Ovary (tissue), 9 donors: ENCODE results near the gene COL24A1. TPM values are rescaled to one million over a fixed set of nuclear protein-coding genes. Genes with fewer than 3 reads are reported as not detected.
"Not testable (repeated sequence)": the region's sequence is repeated elsewhere in the genome, so short reads cannot be mapped to it uniquely, and the experiment has no call there.

Source experiments
- DNase-seq, 5 donors: peaks; one replicate each; pipeline ENCODE4 v3.0.0-alpha.2; 2019 to 2020
- H3K27ac ChIP-seq, 2 donors: fragments of 200-600 bp; one replicate each; pipeline versions ENCODE4 v1.5.1 to v1.8.0; 2019 to 2022
- H3K27me3 ChIP-seq: fragments of 200-600 bp; one replicate; pipeline ENCODE4 v1.8.0; 2022
- H3K36me3 ChIP-seq: fragments of 200-600 bp; sonication (generic); one replicate; pipeline ENCODE4 v1.5.1; 2019
- H3K4me1 ChIP-seq: one replicate; pipeline ENCODE4 v1.8.1; 2013; ENCODE audit warnings: mild to moderate bottlenecking, moderate library complexity; ENCODE audit not compliant: insufficient read depth
- H3K4me3 ChIP-seq: fragments of 200-600 bp; sonication (generic); one replicate; pipeline ENCODE4 v1.5.1; 2017
- H3K9me3 ChIP-seq, 2 donors: fragments of 200-600 bp in 1 of 2; sonication (generic) in 1 of 2; one replicate each; pipeline versions ENCODE4 v1.5.1 to v1.8.1; 2013 to 2019; ENCODE audit warnings: mild to moderate bottlenecking in 1 of 2, moderate library complexity in 1 of 2
- EP300 ChIP-seq: sonication (generic); formaldehyde crosslinking; IDR thresholded peaks from one replicate; pipeline ENCODE4 v1.6.1; 2017; ENCODE audit warnings: antibody characterized with exemption
- POLR2A ChIP-seq: fragments of 450-650 bp; IDR thresholded peaks from one replicate; pipeline ENCODE4 v1.6.1; 2017; ENCODE audit warnings: antibody characterized with exemption, mild to moderate bottlenecking, moderate library complexity
- WGBS, 3 donors: extraction: QIAGEN DNeasy Blood & Tissue Kit in 1 of 3; methylation state at CpG; one replicate each; pipeline versions ENCODE4 v1.1.5 to v1.1.7; 2013 to 2017; 5-methylcytosine and 5-hydroxymethylcytosine counted together
- intact Hi-C, 4 donors: fragments of 100-400 bp; cut with DNase I; formaldehyde crosslinking; loops; one replicate each; pipeline versions ENCODE4 v1.11.0 to v1.15.1; 2022 to 2023
- polyA plus RNA-seq, 2 donors: library from polyadenylated mRNA; stranded (reverse); fragments of 200-250 nt in 1 of 2; fragments of 350-450 nt in 1 of 2; fragmentation: Illumina TruSeq in 1 of 2; extraction: RNeasy Lipid Tissue Mini Kit (QIAGEN cat#74804) in 1 of 2; gene quantifications; one replicate each; pipeline ENCODE4 v1.2.3, GENCODE V29; 2013 to 2014
- total RNA-seq, 7 donors: library from RNA; depleted of rRNA in 2 of 7; stranded (reverse); fragments of >200 nt in 2 of 7; fragmentation: NEBNext Ultra II Directional in 3 of 7; extraction: Animal tissue kit (Norgen Biotek cat#: 25700) in 3 of 7; gene quantifications; one replicate each; pipeline versions ENCODE4 v1.1.0 to v1.2.4, GENCODE V29; 2016 to 2023
- TF ChIP-seq, protein P1 (sequence below), 3 donors: fragments of 450-650 bp in 2 of 3; fragments of 200-600 bp in 1 of 3; IDR thresholded peaks; one replicate each; pipeline versions ENCODE4 v1.5.1 to v1.8.0; 2016 to 2022; ENCODE audit warnings: antibody characterized with exemption in 3 of 3, mild to moderate bottlenecking in 1 of 3
- donor health status: DM: no; HTN: no; CAD: no; lungs with moderate emphysema.
- donor health status: DM: no; HTN: no; CAD: no.
- donor health status: Bipolar disorder and iron deficiency.
- donor health status: DM: yes; HTN: yes; CAD: no.
- donor health status: DM: no; HTN: no; CAD: no.
- donor health status: DM: yes; HTN: yes; CAD: no.

Gene COL24A1
- total and polyA plus RNA-seq, 9 donors: 0.31 to 5.8 (median 0.74) TPM

DNA sequence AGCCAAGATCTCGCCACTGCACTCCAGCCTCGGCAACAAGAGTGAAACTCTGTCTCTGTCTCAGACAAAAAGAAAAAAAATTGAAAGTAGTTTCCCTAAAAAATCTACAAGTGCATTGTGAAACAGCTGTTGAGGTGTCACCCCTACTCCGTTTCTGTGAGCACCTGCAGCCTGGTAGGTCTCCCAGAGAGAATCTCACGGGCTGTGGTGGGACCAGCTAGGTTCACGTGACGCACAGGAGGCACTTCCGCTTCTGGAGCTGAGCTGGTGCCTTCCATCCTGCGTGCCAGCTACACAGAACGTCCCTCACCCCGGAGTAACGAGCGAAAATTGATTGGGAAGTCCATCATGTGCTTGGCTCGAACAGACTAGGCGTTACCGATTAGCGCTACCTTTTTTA lies 66.8 kb downstream of the COL24A1 start:
- DNase-seq: no peak
- 92 to 94% (median 92%) methylated on average over 16 of the region's 16 CpGs for WGBS, 3 donors
- Histone ChIP-seq H3K4me3 (no peak overlapping the region), H3K4me1 (no peaks in the 10 kb centered on the region), H3K27me3 (no peaks in the 10 kb centered on the region), H3K9me3 (no peaks in the 10 kb centered on the region), H3K36me3 (no peaks in the 10 kb centered on the region), H3K27ac (no peak overlapping the region)
- intact Hi-C loops: no loop called here
- TF ChIP-seq EP300 (no peak), POLR2A (no peak)
- TF ChIP-seq, protein P1, sequence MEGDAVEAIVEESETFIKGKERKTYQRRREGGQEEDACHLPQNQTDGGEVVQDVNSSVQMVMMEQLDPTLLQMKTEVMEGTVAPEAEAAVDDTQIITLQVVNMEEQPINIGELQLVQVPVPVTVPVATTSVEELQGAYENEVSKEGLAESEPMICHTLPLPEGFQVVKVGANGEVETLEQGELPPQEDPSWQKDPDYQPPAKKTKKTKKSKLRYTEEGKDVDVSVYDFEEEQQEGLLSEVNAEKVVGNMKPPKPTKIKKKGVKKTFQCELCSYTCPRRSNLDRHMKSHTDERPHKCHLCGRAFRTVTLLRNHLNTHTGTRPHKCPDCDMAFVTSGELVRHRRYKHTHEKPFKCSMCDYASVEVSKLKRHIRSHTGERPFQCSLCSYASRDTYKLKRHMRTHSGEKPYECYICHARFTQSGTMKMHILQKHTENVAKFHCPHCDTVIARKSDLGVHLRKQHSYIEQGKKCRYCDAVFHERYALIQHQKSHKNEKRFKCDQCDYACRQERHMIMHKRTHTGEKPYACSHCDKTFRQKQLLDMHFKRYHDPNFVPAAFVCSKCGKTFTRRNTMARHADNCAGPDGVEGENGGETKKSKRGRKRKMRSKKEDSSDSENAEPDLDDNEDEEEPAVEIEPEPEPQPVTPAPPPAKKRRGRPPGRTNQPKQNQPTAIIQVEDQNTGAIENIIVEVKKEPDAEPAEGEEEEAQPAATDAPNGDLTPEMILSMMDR (IDR thresholded peaks at IDR 0.05): no peak

DNA sequence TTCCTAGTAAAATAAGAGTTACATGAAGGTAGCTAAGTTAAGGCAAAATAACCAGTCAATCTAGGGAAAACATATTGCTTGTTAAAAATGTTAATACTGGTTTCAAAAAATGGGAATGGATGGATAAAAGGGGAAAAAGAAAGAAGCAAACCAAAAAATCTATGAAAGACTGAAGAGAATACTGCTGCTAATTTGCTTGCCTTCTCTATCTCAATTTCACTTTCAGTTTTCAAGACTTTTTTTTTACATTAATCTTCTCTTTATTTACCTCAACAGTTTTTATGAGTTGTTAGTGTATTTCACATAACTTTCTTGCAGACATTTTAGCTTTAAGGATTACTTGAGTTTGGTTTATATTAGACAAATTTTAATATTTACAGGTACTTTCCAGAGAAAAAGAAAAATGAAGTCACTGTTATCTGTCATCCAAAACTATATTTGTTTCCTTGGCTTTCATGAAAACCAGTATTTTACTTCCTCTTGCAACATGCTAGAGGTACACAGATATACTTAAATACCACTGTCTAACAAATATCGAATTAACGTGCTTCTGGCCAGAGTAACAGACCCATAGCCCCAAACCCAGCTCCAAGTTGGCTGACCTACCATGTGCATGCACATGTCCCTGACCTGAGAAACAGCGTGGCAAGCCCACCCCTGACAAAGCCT lies 70.7 kb downstream of the COL24A1 start:
- Histone ChIP-seq H3K27me3 (no peaks in the 10 kb centered on the region), H3K4me3 (no peak overlapping the region), H3K27ac (no peak overlapping the region), H3K4me1 (no peaks in the 10 kb centered on the region), H3K9me3 (no peaks in the 10 kb centered on the region), H3K36me3 (no peaks in the 10 kb centered on the region)
- no peak for DNase-seq
- 73 to 82% (median 79%) methylated on average over 3 of the region's 3 CpGs for WGBS, 3 donors
- TF ChIP-seq, protein P1 (IDR thresholded peaks at IDR 0.05): no peak
- TF ChIP-seq POLR2A (no peak), EP300 (no peak)
- intact Hi-C loops: no loop called here

DNA sequence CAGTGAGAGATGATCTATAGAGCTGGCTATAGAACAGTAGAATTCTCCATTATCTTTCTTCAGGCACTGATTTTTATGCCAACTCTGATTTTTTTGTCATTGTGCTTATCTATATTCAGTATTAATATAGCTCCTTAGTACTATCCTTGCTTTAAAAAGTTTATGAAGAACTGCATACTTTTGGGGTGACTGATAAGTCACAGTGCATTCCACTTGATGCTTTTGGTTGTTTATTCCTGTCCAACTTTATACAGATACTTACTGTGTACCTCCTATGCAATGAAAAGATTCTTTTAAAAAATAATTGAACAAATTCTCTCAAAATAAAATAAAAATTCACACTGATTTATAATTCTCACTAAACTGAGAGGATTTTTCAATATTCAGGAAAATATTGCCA lies 71.6 kb downstream of the COL24A1 start:
- no peaks in the 10 kb centered on the region for H3K4me1 ChIP-seq
- no peaks in the 10 kb centered on the region for H3K27me3 ChIP-seq
- no peaks in the 10 kb centered on the region for H3K36me3 ChIP-seq
- H3K4me3 ChIP-seq: no peak overlapping the region
- no peak for DNase-seq
- no peaks in the 10 kb centered on the region for H3K9me3 ChIP-seq
- H3K27ac ChIP-seq: no peak overlapping the region
- TF ChIP-seq POLR2A (no peak), EP300 (no peak)
- TF ChIP-seq, protein P1 (IDR thresholded peaks at IDR 0.05): no peak
- intact Hi-C loops: no loop called here

DNA sequence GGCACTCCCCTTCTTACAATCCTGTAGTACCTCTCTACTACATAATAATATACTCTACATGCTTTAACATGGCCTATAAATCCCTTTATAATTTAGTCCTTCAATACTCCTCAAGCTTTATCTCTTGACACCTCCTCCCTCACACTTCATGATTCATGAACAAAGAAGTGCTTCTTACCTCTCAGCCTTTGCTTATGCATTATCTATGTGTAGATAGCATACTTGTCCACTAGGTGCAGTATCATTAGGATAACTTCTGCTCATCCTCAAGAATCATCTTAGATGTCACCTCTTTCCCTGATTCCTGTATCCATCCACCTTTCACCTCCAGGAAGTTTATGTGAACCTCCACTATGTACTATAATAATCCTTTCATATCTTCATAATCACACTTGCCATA lies 74.4 kb downstream of the COL24A1 start:
- Histone ChIP-seq H3K4me3 (no peak overlapping the region), H3K36me3 (no peaks in the 10 kb centered on the region), H3K27me3 (no peaks in the 10 kb centered on the region), H3K9me3 (no peaks in the 10 kb centered on the region), H3K27ac (no peak overlapping the region), H3K4me1 (no peaks in the 10 kb centered on the region)
- DNase-seq: no peak
- no peak for TF ChIP-seq EP300
- no peak for TF ChIP-seq POLR2A
- TF ChIP-seq, protein P1 (IDR thresholded peaks at IDR 0.05): no peak
- intact Hi-C loops: no loop called here

GRCh38 chr1:86072474-86072873 lies 84.1 kb downstream of the COL24A1 start:
- H3K27ac ChIP-seq, H3K27me3 ChIP-seq, H3K4me3 ChIP-seq, H3K4me1 ChIP-seq, H3K9me3 ChIP-seq, H3K36me3 ChIP-seq, DNase-seq, intact Hi-C loops: not testable (repeated sequence)
- WGBS, 3 donors: 80 to 88% (median 86%) methylated on average over 6 of the region's 6 CpGs

GRCh38 chr1:86071870-86072269 lies 84.7 kb downstream of the COL24A1 start:
- DNase-seq, H3K4me3 ChIP-seq, intact Hi-C loops, H3K9me3 ChIP-seq, H3K36me3 ChIP-seq, H3K27ac ChIP-seq, H3K4me1 ChIP-seq, H3K27me3 ChIP-seq: not testable (repeated sequence)
- 81 to 97% (median 89%) methylated on average over 6 of the region's 6 CpGs for WGBS, 3 donors
